ENCODE results near the gene SLC7A6.

Gene SLC7A6

GRCh38 chr16:68252383-68252782, 11.9 kb upstream of the SLC7A6 start:
- in situ Hi-C loops (cut with HindIII; ENCODE audit: low sequenced_read_pairs) = no loop called here

DNA sequence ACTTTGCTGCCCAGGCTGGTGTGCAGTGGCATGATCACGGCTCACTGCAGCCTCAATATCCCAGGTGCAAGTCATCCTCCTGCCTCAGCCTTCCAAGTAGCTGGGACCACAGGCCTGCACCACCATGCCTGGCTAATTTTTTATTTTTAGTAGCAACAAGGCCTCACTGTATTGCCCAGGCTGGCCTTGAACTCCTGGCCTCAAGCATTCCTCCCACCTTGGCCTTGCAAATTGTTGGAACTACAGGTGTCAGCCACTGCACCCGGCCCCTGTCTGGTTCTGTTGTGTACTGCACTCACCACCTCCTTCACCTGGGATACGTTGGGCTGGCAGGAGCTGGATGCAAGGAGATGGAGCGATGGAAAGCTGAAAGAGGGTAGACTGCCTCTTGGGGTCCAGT, 10.6 kb upstream of the SLC7A6 start:
- in situ Hi-C loops (cut with HindIII; ENCODE audit: low sequenced_read_pairs) = no loop called here

GRCh38 chr16:68255712-68256111, 8.6 kb upstream of the SLC7A6 start:
- in situ Hi-C loops (cut with HindIII; ENCODE audit: low sequenced_read_pairs) = no loop called here

DNA sequence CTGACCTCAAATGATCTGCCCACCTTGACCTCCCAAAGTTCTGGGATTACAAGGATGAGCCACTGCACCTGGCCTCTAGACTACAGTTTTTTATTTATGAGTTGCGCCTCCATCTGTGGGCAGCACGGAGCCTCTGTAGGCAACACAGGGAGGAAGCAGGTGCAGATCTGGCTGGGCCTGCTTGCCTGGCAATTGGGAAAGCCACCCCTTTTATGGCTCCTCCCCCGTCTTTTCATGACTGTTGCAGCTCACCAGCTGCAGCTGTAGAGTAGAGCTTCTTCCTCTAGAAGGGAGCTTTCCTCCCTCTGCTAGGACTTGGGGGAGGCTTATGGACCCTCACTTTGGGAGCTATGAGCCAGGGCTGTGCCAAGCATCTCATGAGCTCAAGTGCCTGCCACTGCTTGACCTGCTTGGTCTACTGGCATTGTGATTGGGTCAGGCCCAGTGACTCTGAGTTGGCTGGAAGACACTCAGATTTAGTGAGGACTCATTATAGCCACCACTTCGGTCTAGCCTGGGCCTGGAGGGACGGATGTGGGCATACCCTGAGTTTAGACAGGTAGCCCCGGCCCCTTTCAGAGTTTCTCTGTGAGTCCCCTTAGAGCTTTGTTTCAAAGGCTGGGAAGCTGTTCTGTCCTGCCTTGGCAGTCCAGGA, 6.9 kb upstream of the SLC7A6 start:
- in situ Hi-C loops (cut with HindIII; ENCODE audit: low sequenced_read_pairs) = no loop called here

- in situ Hi-C loops (cut with HindIII; ENCODE audit: low sequenced_read_pairs) = no loop called here
These were observed 6.2 kb upstream of the SLC7A6 start for GRCh38 chr16:68257906-68258800.

GRCh38 chr16:68259007-68259825, 5.1 kb upstream of the SLC7A6 start:
- in situ Hi-C loops (cut with HindIII; ENCODE audit: low sequenced_read_pairs) = no loop called here

- in situ Hi-C loops (cut with HindIII; ENCODE audit: low sequenced_read_pairs) = no loop called here
These were observed 683 bp upstream of the SLC7A6 start for GRCh38 chr16:68263559-68264127.

GRCh38 chr16:68265078-68265920, 973 bp downstream of the SLC7A6 start:
- in situ Hi-C loops (cut with HindIII; ENCODE audit: low sequenced_read_pairs) = no loop called here

DNA sequence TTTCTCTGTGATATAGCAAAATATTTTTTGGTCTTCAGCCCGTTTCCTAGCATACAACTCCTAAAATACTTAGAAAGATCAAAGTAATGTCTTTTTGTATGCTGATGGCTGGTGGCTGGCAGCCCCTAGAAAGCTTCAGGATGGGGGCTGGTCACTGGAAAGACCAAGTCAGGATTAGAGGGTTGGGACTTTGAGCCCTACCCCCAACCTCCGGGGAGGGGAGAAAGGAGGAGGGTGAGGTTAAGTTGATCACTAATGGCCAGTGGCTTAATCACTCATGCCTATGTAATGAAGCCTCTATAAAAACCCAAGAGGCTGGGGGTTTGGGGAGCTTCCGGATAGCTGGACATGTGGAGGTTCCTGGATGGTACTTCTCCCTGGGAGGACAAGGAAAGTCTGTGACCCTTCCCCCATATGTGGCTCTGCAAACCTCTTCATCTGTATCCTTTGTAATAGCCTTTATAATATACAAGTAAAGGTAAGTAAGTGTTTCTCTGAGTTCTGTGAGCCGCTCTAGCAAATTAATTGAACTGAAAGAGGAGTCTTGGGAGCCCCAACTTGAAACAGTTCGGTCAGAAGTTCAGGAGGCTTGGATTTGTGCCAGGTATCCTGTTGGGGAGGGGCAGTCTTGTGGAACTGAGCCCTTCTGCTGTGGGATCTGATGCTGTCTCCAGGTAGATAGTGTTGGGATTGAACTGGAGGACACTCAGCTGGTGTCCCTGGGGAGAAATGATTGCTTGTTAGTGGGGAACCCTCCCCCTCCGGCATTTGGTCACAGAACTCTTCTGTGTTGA, 3.5 kb downstream of the SLC7A6 start:
- in situ Hi-C loops (cut with HindIII; ENCODE audit: low sequenced_read_pairs) = no loop called here

DNA sequence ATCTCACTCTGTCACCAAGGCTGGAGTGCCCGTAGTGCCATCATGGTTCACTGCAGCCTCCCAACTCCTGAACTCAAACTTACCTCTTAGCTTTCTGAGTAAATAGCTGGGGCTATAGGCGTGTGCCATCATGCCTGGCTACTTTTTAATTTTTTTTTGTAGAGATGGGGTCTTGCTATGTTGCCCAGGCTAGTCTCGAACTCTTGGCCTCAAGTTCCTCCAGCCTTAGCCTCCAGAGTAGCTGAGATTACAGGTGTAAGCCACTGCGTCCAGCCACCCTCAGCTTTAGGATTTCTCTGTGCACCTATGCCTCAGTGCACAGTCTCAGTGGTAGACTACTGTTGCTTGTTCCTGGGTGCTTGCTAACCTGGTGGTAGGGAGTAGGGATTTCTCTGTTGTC, 5.5 kb downstream of the SLC7A6 start:
- in situ Hi-C loops (cut with HindIII; ENCODE audit: low sequenced_read_pairs) = no loop called here

- in situ Hi-C loops (cut with HindIII; ENCODE audit: low sequenced_read_pairs) = no loop called here
These were observed 6.0 kb downstream of the SLC7A6 start for GRCh38 chr16:68270353-68270752.

- in situ Hi-C loops (cut with HindIII; ENCODE audit: low sequenced_read_pairs) = no loop called here
These were observed 8.3 kb downstream of the SLC7A6 start for GRCh38 chr16:68272507-68273209.

GRCh38 chr16:68273459-68273858, 9.1 kb downstream of the SLC7A6 start:
- in situ Hi-C loops (cut with HindIII; ENCODE audit: low sequenced_read_pairs) = no loop called here

DNA sequence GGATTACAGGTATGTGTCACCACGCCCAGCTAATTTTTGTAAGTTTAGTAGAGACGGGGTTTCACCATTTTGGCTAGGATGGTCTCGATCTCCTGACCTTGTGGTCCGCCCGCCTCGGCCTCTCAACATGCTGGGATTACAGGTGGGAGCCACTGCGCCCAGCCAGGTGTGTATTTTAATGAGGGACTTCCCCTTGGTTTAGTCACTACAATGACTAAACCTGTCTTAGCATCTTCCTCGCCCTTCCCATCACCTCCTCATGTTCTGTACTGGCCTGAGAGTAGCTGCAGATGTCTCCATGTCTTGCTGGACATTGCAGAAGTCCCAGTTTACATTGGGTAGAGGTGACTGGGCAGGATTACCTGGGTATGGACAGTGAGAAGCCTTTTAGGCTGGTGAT, 9.6 kb downstream of the SLC7A6 start:
- in situ Hi-C loops (cut with HindIII; ENCODE audit: low sequenced_read_pairs) = no loop called here

DNA sequence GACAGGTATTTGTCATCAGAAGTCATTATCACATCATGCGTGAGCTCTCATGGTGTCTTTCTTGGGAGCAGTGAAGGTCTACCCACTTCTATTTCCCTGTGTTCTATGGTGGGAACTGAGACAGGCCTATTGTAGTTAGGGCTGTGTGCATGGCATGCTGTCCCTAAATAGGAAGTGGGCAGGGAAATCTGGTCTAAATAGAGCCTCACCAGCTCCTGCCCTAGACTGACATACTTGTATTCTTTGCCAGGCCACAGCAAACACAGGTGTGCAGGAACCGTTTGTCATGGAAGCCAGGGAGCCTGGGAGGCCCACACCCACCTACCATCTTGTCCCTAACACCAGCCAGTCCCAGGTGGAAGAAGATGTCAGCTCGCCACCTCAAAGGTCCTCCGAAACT, 10.1 kb downstream of the SLC7A6 start:
- in situ Hi-C loops (cut with HindIII; ENCODE audit: low sequenced_read_pairs) = no loop called here

DNA sequence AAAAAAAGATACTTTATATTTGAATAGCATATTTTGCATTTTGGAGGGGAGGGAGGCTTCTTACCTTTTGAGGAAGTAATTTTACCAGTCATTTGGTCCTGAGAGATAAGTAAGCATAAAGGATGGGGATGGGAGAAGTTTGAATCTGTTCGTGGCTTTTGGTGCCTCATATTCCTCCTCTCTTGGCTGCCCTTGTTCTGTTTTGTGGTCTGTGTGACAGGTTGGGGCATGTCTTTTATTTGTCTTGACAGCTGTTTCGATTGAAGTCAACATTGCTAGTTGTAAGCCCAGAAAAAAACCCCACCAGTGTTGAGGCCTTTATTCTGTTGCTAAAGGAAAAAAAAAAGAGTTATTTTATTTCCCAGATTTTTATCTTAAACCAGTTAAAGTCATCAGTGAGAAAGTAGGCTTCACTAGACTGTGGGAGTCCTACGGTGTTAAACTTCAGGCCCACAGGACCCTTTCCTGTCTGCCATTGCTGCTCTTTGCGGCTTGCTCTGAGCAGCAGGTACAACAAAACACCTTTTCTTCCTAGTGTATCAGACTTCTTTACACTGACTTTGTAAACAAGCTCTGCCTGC, 11.4 kb downstream of the SLC7A6 start:
- in situ Hi-C loops (cut with HindIII; ENCODE audit: low sequenced_read_pairs) = no loop called here

DNA sequence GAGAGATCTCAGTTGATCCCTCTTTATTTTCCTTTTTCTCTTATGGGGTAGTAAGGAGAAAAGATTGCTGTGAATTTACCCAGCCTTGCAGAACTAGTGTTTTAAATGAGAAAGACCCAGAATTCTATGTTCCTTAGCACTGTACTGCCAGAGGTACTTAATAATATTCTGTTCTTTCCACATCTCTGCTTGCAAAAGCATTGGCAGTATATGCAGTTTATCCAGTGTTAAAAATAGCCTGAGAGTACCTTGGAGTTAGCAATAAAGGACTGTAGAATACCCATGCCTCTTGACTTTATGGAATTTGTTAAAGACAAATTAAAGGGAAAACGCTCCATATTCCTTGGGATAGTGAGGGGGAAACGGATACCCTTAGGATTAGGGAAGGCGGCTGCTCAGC, 11.9 kb downstream of the SLC7A6 start:
- in situ Hi-C loops (cut with HindIII; ENCODE audit: low sequenced_read_pairs) = no loop called here

DNA sequence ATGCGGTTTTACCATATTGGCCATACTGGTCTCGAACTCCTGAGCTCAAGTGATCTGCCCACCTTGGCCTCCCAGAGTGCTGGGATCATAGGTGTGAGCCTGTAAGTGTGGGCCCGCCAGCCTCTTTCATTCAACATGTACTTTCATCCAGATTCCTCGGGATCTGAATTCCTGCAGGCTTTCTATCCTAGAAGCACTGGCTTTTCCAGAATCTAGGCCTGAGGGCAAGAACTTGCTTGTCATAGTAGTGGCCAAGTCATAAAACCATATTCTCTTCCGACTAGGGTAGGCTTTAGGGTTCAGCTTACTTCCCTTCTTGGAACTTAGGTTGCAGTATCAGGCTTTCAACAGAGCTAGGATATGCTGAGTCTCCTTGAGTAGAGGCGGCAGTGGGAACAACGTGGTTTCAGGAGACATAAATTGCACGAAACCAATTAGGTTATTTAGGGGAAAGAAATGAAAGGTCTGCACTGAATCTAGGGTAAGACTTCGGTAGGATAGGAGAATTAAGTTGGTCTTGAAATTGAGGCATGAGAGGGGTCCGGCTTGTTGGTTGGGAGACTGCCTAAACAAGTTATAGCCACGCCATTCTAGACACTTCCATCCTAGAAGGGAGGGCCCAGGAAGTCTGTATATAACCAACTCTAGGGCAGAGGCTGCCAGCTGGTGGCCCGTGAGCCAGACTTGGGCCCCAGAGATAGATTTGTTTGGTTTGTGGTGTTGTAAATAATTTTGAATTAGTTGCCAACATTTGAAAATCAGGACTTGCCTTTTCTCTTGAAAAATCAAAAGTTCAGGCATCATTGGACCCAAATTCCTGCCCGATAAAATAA, 15.6 kb downstream of the SLC7A6 start:
- in situ Hi-C loops (cut with HindIII; ENCODE audit: low sequenced_read_pairs) = no loop called here
